NCI-H146 (cell line): Measurements from ENCODE around the gene RIN3.

ENCODE experiments used
- DNase-seq: peaks from one replicate; lab custom pipeline; 2025; lab: John Stamatoyannopoulos, UW

Gene RIN3

DNA sequence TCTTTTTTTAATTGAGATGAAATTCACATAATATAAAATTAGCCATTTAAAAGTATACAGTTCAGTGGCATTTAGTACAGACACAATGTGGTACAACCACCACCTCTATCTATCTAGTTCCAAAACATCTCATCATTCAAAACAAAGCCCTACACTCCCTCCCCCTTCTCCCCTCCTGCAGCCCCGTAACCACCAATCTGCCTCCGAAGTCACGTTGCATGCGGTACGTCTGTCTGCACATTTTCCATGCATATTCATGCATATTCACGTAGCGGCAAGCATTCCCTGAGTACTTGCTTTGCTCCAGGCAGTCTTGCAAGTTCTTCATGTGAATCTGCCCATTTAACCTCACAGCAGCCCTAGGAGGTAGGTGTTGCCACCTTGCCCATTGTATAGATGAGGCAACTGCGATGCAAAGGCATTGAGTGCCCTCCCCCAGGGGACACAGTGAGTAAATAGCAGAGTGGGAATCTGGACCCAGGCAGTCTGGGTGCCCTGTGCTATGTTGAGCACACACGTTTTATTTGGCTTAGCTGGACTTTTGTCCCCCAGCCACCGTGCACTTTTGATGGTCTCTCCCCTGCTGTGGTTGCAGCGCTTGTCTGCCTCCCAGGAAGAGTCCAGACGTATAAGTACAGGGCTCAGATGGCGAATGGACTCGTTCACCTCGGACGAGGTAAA, 43.4 kb downstream of the RIN3 start:
- no peak for DNase-seq

- no peak for DNase-seq
Observed at GRCh38 chr14:92557544-92557912, 43.9 kb downstream of the RIN3 start.

DNA sequence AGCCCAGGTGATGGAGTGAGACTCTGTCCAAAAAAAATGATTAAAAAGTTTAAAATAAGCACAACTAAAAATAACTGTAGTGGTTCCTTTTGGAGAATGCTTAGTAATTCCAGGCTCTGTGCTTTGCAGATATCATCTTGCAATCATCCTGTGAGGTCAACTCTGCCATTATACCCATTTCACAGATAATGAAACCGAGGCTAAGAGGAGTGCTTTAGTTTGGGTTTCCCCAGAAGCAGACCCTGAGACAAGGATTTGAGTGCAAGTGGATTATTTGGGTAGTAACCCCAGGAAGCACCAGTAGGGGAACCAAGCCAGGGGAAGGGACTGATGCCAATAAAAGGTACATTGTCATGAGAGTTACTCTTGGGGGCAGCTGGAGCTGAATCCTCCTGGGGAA, 44.7 kb downstream of the RIN3 start:
- DNase-seq: no peak

DNA sequence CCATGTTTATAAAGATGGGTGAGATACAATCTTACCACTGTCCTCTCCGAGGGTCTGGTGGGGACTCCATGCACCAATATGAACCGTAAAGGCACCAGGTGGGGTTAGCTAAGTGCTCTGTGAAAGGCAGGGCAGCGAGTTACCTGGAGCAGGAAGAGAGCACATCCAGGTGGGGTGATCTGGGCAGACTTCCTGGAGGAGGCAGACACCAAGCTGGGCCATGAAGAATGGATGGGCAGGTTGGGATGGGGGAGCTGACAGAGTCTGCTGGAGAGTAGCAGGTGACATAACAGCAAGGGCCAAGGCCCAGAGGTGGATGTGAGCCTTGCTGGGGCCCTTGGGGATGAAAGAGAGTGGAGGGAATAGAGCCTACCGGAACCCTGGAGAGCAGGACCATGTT, 45.9 kb downstream of the RIN3 start:
- DNase-seq: no peak

DNA sequence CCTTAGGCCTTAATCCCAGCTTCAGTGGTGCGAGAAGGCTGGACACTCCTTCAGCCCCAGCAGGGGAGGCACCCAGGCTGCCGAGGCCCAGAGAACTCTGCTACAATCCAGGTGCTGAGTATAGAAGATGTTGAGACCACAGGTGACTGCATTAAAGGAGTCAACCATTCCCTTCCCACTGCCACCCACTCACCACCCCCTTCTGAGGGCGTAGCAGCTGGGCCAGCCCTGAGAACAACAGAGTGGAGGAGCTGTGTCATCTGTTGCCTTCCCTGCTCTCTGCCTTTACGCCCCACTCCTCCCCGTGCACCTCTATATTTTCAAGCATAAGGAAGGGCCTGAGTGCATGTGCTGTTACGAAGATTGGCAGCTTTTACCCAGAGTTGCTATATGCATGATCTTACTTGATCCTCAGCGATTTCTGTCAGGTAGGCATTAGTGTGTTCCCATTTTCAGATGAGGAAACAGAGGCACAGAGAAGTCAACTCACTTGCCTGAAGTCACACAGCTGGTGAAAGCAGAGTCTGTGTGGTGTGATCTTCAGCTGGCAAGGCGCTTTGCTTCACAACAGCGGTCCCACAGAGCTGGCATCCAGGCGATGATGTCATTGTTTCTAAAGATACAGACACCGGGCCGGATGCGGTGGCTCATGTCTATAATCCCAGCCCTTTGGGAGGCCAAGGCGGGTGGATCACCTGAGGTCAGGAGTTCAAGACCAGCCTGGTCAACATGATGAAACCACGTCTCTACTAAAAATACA, 46.7 kb downstream of the RIN3 start:
- no peak for DNase-seq

DNA sequence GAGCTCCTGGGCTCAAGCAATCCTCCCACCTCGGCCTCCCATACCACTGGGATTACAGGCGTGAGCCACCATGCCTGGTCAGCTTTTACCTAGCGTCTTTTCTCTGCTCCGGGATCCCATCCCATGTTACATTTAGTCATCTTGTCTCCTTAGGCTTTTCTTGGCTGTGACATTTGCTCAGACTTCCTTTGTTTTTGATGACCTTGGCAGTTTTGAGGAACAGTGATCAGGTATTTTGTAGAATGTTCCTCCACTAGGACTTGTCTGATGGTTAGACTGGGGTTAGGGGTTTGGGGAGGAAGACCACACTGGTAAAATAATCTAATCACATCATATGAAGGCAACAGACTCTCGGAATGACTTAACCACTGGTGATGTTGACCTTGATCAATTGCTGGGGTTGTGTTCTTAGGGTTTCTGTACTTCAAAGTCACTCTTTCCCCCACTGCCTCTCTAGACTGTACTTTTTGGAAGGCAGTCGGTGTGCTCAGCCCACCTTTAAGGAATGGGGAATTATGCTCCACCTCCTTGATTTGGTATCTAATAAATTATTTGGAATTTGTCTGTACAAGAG, 48.4 kb downstream of the RIN3 start:
- DNase-seq: no peak

DNA sequence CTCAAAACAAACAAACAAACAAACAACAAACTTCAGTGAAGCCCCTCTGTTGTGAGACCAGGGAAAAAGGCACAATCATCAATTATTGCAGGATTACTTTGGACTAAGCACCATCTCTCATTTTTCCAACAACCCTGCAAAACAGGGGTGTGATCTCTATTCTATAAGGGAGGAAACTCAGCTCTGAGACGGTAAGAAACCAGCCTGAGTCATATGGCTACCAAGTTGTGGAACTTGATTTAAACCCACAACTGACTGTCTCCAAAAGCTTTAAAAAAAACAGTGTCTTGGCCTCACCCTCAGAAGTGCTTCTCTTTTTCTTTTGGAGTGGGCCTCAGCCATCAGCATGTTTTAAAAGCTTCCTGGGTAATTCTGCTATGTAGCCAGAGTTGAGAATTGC, 49.8 kb downstream of the RIN3 start:
- DNase-seq: no peak

- DNase-seq: no peak
Observed at GRCh38 chr14:92563765-92564285, 50.2 kb downstream of the RIN3 start.

DNA sequence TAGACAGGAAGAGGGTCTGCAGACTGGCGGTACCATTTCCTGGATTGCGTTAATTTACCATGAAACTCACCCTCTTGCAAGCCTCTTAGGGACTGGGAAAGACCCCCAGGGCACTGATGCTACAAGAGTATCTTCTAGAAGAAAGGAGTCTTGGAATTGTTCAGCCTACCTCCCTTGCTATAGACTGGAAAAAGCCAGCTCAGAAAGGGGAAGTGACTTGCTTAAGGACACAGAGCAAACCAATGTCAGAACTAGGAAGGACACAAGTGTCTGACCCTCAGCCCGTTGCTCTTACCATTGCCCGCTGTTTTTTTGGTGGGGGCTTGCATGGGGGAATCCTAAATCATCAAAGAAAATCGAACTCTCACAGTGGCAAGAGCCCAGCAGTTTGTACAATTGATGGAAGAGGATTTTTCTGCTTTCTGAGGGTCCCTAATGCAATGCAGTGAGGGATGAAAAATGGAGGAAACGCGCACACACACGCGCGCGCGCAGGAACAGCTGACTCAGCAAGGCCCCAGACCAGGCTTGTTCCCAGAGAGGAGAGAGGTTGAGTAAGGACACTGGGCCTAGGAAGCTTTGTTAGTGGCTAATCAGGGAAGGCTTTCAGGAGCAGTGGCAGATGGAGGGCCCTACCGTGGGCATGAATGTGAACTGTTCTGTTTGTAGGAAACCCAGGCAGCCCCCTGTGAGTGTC, 50.9 kb downstream of the RIN3 start:
- DNase-seq: no peak

GRCh38 chr14:92565040-92565717, 51.6 kb downstream of the RIN3 start:
- no peak for DNase-seq

GRCh38 chr14:92565718-92566115, 52.1 kb downstream of the RIN3 start:
- DNase-seq: no peak

DNA sequence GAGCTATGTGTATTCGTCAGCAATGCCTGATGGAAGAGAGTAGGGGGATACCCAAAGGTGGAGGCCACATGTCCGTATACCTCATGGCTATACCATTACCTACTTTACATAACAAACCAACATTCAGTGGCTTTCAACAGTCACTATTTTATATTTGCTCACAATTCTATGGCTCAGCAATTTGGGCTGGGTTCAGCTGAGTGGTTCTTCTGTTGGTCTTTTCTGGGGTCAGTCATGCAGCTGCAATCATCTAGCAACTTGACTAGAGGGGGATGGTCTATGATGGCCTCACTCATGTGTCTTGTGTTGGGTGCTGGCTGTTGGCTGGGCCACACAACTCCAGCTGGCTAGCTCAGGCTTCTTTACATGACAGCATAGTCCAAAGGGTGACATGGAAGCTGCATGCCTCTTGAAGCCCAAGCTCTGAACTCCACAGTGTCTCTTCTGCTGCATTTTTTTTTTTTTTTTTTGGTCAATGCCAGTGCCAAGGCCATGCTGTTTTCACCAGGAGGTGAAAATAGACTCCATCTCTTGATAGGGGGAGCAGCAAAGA, 53.7 kb downstream of the RIN3 start:
- DNase-seq: no peak

DNA sequence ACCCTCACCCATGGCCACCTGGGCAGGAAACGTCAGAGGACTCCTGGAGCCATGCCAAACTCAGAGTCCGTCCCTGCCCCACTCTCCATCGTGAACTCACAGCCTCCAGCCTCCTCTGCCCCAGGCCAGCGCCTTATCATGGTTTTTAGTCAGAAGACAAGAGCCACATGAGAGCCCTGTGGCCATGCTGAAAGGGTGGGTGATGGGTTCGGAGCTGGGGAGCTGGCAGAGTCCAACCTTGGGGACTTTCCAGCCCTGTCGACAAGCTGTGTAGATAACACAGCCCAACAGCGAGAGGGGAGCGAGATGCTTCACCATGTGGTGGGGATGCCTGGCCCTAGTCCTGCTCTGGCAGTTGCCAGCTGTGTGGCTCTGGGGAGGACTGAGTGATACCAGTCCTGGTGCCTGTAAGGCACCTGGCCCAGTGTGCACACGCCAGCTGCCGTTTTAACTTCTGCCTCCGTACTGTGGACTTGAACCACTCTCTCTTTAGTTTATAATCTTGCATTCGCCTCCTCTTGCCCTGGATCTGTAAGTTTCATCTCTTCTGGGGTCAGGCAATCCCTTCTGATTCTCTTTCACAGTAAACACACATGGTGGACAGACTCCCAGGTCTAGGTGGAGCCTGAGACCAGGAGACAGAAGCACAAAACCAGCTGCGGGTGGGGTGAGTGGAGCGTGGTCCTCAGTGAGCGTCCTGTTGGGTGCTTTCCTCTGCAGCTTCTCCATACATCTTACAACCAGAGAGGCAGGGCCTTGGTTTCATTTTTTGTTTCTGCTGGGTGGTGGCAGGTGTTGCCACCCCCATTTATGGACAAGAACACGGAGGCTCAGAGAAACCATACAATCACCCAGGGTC, 55.3 kb downstream of the RIN3 start:
- DNase-seq: no peak

GRCh38 chr14:92570674-92571262, 57.2 kb downstream of the RIN3 start:
- no peak for DNase-seq

DNA sequence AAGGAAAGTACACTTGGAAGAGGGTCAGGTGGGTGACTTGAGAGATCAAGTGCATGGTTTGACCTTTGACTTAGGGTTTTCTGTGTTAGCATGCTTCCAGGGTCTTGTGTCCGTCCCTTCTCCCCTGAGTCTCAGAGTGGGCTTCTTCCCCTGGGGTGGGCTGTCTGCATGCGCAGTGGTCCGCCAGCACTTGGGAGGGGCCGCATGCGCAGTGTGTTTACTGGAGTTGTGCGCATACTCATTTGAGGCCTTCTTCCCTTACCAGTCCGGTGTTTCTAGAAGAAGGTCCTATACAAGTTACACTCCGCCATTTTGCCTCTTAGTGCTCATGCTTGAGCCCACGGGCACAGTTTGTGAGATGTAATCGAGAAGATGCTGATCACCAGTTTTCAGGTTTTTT, 58.5 kb downstream of the RIN3 start:
- DNase-seq: no peak

GRCh38 chr14:92573761-92574498, 60.3 kb downstream of the RIN3 start:
- peak; percentile 90 for DNase-seq

- DNase-seq: no peak
Observed at GRCh38 chr14:92575061-92575747, 61.6 kb downstream of the RIN3 start.

GRCh38 chr14:92575748-92576303, 62.2 kb downstream of the RIN3 start:
- DNase-seq: no peak

GRCh38 chr14:92577321-92577742, 63.8 kb downstream of the RIN3 start:
- DNase-seq: no peak
